ENCODE results near the gene USP33. TPM values are rescaled to one million over a fixed set of nuclear protein-coding genes. Genes with fewer than 3 reads are reported as not detected.

Gene USP33
- total RNA-seq = 35.5 and 44.0 TPM in 2 replicates

GRCh38 chr1:77759071-77760028, at the start of gene USP33:
USP33 (minus strand) TSS chr1:77759852; CDS start chr1:77741697, 18,155 bp downstream.

DNA sequence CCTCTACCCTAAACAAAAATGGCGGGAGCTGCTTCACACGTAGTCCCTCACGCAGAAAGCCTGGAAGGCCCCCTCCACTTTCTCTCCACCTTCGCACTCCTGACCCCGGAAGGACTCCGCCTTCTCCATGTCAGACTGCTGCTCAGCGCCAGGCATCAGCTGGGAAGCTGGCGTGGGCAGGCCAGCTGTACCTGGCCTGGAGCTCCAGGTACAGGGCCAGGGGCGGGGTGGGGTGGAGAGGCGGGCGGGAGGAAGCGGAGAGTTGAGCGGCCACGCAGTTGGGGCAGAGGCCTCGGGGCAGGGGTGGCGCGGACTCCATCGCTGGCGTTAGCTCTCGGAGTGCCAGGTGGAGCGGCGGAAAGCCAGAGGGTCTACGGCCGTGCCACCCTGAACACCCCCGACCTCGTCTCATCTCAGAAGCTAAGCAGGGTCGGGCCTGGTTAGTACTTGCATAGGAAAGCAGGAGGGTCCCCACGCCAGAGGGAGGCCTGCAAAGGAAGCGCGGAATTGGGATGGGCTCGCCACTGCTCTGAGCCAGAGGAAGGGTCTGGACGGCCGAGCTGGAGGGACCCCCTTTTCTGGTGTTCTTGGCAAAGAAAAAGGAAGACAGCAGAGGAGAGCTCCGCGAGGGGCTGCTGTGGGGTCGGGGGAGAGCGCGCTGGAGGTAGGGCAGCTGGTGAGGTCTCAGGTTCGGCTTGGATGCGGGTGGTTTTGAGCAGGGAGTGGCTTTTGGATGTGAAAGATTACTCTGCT, 20.1 kb upstream of the USP33 start, which contains the start of gene MIGA1:
MIGA1 (plus strand) TSS at position 121 of the 753 bp plus-strand sequence. CDS start 3,604 bp downstream, outside the sequence.

GRCh38 chr1:77682460-77683159, 77.0 kb downstream of the USP33 start, which contains the start of gene ZZZ3:
ZZZ3 (minus strand) TSS chr1:77682658; CDS start chr1:77633354, 49,304 bp downstream.

Other genes with a start within 250 kb of the USP33 start
- gene ZZZ3, start 77.2 kb downstream of the USP33 start, total RNA-seq = 26.2 and 34.4 TPM in 2 replicates
- gene MIGA1, start 19.8 kb upstream of the USP33 start, total RNA-seq = 9.2 and 10.4 TPM in 2 replicates
- 2.9 and 5.3 TPM in 2 replicates for gene NEXN, start 128.8 kb upstream of the USP33 start, total RNA-seq
- gene FUBP1, start 219.2 kb upstream of the USP33 start, total RNA-seq = 74.1 and 84.5 TPM in 2 replicates
- 48.2 and 49.6 TPM in 2 replicates for gene DNAJB4, start 245.1 kb upstream of the USP33 start, total RNA-seq